H1 (cell line): Measurements from ENCODE around the gene RPS4Y2. TPM values are rescaled to one million over a fixed set of nuclear protein-coding genes. Genes with fewer than 3 reads are reported as not detected.

Experiments used
- CTCF ChIA-PET: fragments of 300-600 bp; sonication (Branson Sonifier 250); formaldehyde crosslinking; loops from one replicate; lab custom pipeline; 2021; ENCODE audit not compliant: partially characterized antibody; lab: Charles Lee
- POLR2A ChIA-PET: fragments of 300-600 bp; sonication (Branson Sonifier 250); formaldehyde crosslinking; loops from one replicate; lab custom pipeline; 2021; ENCODE audit warnings: inconsistent platforms; ENCODE audit not compliant: partially characterized antibody; lab: Charles Lee
- DNase-seq, 2 experiments: peaks; one replicate each; pipeline versions ENCODE4 v3.0.0 to v3.0.0-alpha.2; 2010 to 2022; ENCODE audit warnings: low spot score in 2 of 2, low read depth in 1 of 2, mixed read lengths in 1 of 2
- FAIRE-seq: peaks from 2 replicates; lab custom pipeline; 2011; peaks lifted over from hg19 to GRCh38; lab: Jason Lieb, UNC
- H2AFZ ChIP-seq: 2 replicates; pipeline ENCODE4 v1.8.1; 2012; ENCODE audit warnings: low read length, inconsistent platforms
- H2AK5ac ChIP-seq: 2 replicates; pipeline ENCODE4 v1.6.1; 2013; ENCODE audit warnings: low read depth, low read length
- H2BK120ac ChIP-seq: replicated peaks from 2 replicates; pipeline ENCODE3; 2013; ENCODE audit warnings: low read depth, low read length, inconsistent platforms
- H2BK12ac ChIP-seq: 2 replicates; pipeline ENCODE4 v1.6.1; 2013; ENCODE audit warnings: low read depth, low read length
- H2BK15ac ChIP-seq: 2 replicates; pipeline ENCODE4 v1.6.1; 2013; ENCODE audit warnings: low read length
- H2BK20ac ChIP-seq: 2 replicates; pipeline ENCODE4 v1.6.1; 2013; ENCODE audit warnings: low read length
- H2BK5ac ChIP-seq: 2 replicates; pipeline ENCODE4 v1.6.1; 2013; ENCODE audit warnings: low read depth, low read length
- H3K14ac ChIP-seq: 2 replicates; pipeline ENCODE4 v1.6.1; 2013; ENCODE audit warnings: inconsistent platforms; ENCODE audit not compliant: insufficient read length
- H3K18ac ChIP-seq: 2 replicates; pipeline ENCODE4 v1.6.1; 2013; ENCODE audit warnings: low read length; ENCODE audit errors: extremely low read depth
- H3K23ac ChIP-seq: 2 replicates; pipeline ENCODE4 v1.6.1; 2013; ENCODE audit warnings: inconsistent platforms; ENCODE audit not compliant: insufficient read length
- H3K23me2 ChIP-seq: 2 replicates; pipeline ENCODE4 v1.6.1; 2013; ENCODE audit warnings: low read depth, low read length
- H3K27ac ChIP-seq: 2 replicates; pipeline ENCODE4 v1.6.1; 2011; ENCODE audit warnings: low read depth, low read length, inconsistent platforms
- H3K27me3 ChIP-seq, 4 experiments: replicated peaks in 1 of 4; 1 replicate in 1 of 4; 2 replicates in 3 of 4; pipeline versions ENCODE4 v1.6.1 to v1.8.1; 2011 to 2013; ENCODE audit warnings: low read length in 3 of 4, mild to moderate bottlenecking in 3 of 4, inconsistent platforms in 2 of 4, mixed read lengths in 2 of 4, moderate library complexity in 1 of 4; ENCODE audit not compliant: control insufficient read depth in 3 of 4, insufficient read depth in 3 of 4; ENCODE audit errors: extremely low read depth in 1 of 4
- H3K36me3 ChIP-seq, 4 experiments: 2 replicates each; pipeline versions ENCODE4 v1.6.1 to v1.8.1; 2011 to 2013; ENCODE audit warnings: mild to moderate bottlenecking in 4 of 4, low read length in 3 of 4, moderate library complexity in 2 of 4, control low read depth in 1 of 4, inconsistent platforms in 1 of 4; ENCODE audit not compliant: insufficient read depth in 4 of 4, control insufficient read depth in 2 of 4
- H3K4ac ChIP-seq: replicated peaks from 2 replicates; pipeline ENCODE3; 2013; ENCODE audit warnings: low read length, low read depth, mixed read lengths, inconsistent platforms; ENCODE audit not compliant: insufficient read length
- H3K4me1 ChIP-seq, 4 experiments: replicated peaks in 1 of 4; 1 replicate in 1 of 4; 2 replicates in 3 of 4; pipeline versions ENCODE4 v1.6.1 to v1.8.1; 2011 to 2013; ENCODE audit warnings: low read length in 3 of 4, inconsistent platforms in 2 of 4, mixed read lengths in 1 of 4; ENCODE audit not compliant: insufficient read depth in 4 of 4, control insufficient read depth in 3 of 4
- H3K4me2 ChIP-seq, 2 experiments: 2 replicates each; pipeline versions ENCODE4 v1.6.1 to v1.8.1; 2011 to 2013; ENCODE audit warnings: low read depth in 2 of 2, low read length in 2 of 2, control low read depth in 1 of 2, inconsistent platforms in 1 of 2, mild to moderate bottlenecking in 1 of 2; ENCODE audit not compliant: insufficient read depth in 1 of 2
- H3K4me3 ChIP-seq, 4 experiments: fragments of 200-600, 300-600 bp in 1 of 4; sonication (generic), shearing (Covaris generic), sonication (Bioruptor Twin) in 1 of 4; 2 replicates each; pipeline versions ENCODE4 v1.5.1 to v1.8.1; 2011 to 2016; ENCODE audit warnings: low read length in 4 of 4, low read depth in 3 of 4, control low read depth in 2 of 4, inconsistent platforms in 2 of 4, mild to moderate bottlenecking in 2 of 4, mixed read lengths in 1 of 4, moderate library complexity in 1 of 4; ENCODE audit not compliant: insufficient read depth in 2 of 4; ENCODE audit errors: extremely low read depth in 1 of 4
- H3K56ac ChIP-seq: replicated peaks from 2 replicates; pipeline ENCODE3; 2013; ENCODE audit warnings: low read depth, mild to moderate bottlenecking, mixed read lengths, low read length, inconsistent platforms; ENCODE audit not compliant: insufficient read length
- H3K79me1 ChIP-seq: 2 replicates; pipeline ENCODE4 v1.6.1; 2013; ENCODE audit warnings: low read depth, low read length, control low read depth
- H3K79me2 ChIP-seq, 2 experiments: 2 replicates each; pipeline versions ENCODE4 v1.6.1 to v1.8.1; 2012 to 2013; ENCODE audit warnings: low read length in 2 of 2, mild to moderate bottlenecking in 2 of 2, inconsistent platforms in 1 of 2; ENCODE audit not compliant: insufficient read depth in 2 of 2, control insufficient read depth in 1 of 2
- H3K9ac ChIP-seq, 4 experiments: replicated peaks in 1 of 4; 1 replicate in 1 of 4; 2 replicates in 3 of 4; pipeline versions ENCODE4 v1.6.1 to v1.8.1; 2011 to 2013; ENCODE audit warnings: low read depth in 3 of 4, low read length in 3 of 4, control low read depth in 2 of 4, mild to moderate bottlenecking in 2 of 4, moderate library complexity in 2 of 4, inconsistent platforms in 1 of 4; ENCODE audit errors: extremely low read depth in 1 of 4
- H3K9me3 ChIP-seq, 2 experiments: 2 replicates each; pipeline versions ENCODE4 v1.6.1 to v1.8.1; 2012 to 2013; ENCODE audit warnings: mild to moderate bottlenecking in 2 of 2, moderate library complexity in 2 of 2, control low read depth in 1 of 2, inconsistent platforms in 1 of 2, low read depth in 1 of 2, low read length in 1 of 2, mixed read lengths in 1 of 2; ENCODE audit not compliant: insufficient read depth in 2 of 2
- H4K20me1 ChIP-seq, 2 experiments: replicated peaks in 1 of 2; 2 replicates each; pipeline versions ENCODE3 to v1.8.1; 2011 to 2013; ENCODE audit warnings: inconsistent platforms in 2 of 2, low read length in 2 of 2, mild to moderate bottlenecking in 1 of 2; ENCODE audit not compliant: insufficient read depth in 2 of 2, control insufficient read depth in 1 of 2
- H4K5ac ChIP-seq: 2 replicates; pipeline ENCODE4 v1.6.1; 2013; ENCODE audit warnings: low read length, low read depth, mixed read lengths, inconsistent platforms; ENCODE audit not compliant: insufficient read length
- H4K8ac ChIP-seq: 2 replicates; pipeline ENCODE4 v1.8.0; 2013; ENCODE audit warnings: mild to moderate bottlenecking, moderate library complexity, low read length, inconsistent platforms; ENCODE audit not compliant: insufficient read depth; ENCODE audit errors: extremely low read depth
- H4K91ac ChIP-seq: replicated peaks from 2 replicates; pipeline ENCODE3; 2013; ENCODE audit warnings: low read length, mixed read lengths, inconsistent platforms; ENCODE audit not compliant: insufficient read length
- TAF1 ChIP-seq: IDR thresholded peaks from 2 replicates; pipeline ENCODE4 v1.6.1; 2011; ENCODE audit warnings: mild to moderate bottlenecking, low read depth, low read length
- WGBS, 2 experiments: shearing (Covaris generic) in 1 of 2; methylation state at CpG; one replicate each; pipeline versions ENCODE4 v1.1.6 to v1.1.7; 2013 to 2015; ENCODE audit warnings: low lambda C conversion rate in 2 of 2, mixed read lengths in 2 of 2, inconsistent platforms in 1 of 2, low coverage in 1 of 2, missing lambda C conversion rate in 1 of 2; ENCODE audit not compliant: insufficient replicate concordance in 2 of 2, insufficient coverage in 1 of 2, insufficient read length in 1 of 2; ENCODE audit errors: extremely low coverage in 1 of 2, missing lambda C conversion rate in 1 of 2; 5-methylcytosine and 5-hydroxymethylcytosine counted together
- polyA plus RNA-seq, 7 experiments: library from polyadenylated mRNA; depleted of rRNA in 3 of 7; stranded (reverse) in 5 of 7; unstranded in 2 of 7; fragments of >200 nt in 5 of 7; fragments of 200-250 nt in 2 of 7; gene quantifications; 1 replicate in 5 of 7; 2 replicates in 1 of 7; 4 replicates in 1 of 7; pipeline versions ENCODE4 v1.2.1 to v1.2.3, GENCODE V29; 2011 to 2013; ENCODE audit warnings: missing spikeins in 2 of 7, mixed read lengths in 2 of 7
- total RNA-seq: library from RNA; stranded (reverse); fragmentation: NEBNext Ultra II Directional; extraction: Animal tissue kit (Norgen Biotek cat#: 25700); gene quantifications from 2 replicates; pipeline ENCODE4 v1.2.1, GENCODE V29; 2021

Gene RPS4Y2
- total and polyA plus RNA-seq, 2 of the 8 experiments (the other 6 are each of a cell fraction or from before 2014, with no cell fraction given) = not detected

DNA sequence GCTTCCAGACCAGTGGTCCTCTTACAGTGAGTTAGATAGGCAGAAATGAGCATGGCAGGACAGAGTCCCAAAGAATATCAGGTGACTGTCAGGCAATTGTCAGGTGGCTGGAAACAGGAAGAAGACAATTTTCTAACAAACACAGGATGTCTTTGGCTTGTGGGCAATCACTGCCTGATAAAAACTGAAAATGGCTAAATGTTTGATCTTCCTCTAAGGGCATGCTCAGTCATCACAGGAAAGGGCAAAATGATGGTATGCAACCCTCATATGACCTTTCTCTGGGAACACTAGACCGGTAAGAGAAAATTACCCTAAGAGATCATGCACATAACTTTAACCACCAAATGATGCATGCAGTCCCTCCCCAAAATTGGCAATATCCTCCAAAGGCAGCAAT is 57.6 kb downstream of the RPS4Y2 start:
- Histone ChIP-seq H2BK20ac (no peak overlapping the region), H3K23me2 (no peaks in the 10 kb centered on the region), H3K4me3 (no peak overlapping the region), H2BK12ac (no peak overlapping the region), H3K27me3 (no peaks in the 10 kb centered on the region), H2BK5ac (no peak overlapping the region), H2AFZ (no peak overlapping the region), H3K23ac (no peak overlapping the region), H3K56ac (no peak overlapping the region), H2BK15ac (no peak overlapping the region), H4K8ac (no peak overlapping the region), H3K9ac (no peak overlapping the region), H4K5ac (no peak overlapping the region), H3K18ac (no peak overlapping the region), H3K79me1 (no peaks in the 10 kb centered on the region), H3K14ac (no peak overlapping the region), H4K91ac (no peak overlapping the region), H3K4ac (no peak overlapping the region), H2AK5ac (no peak overlapping the region), H3K79me2 (no peaks in the 10 kb centered on the region), H3K4me1 (no peaks in the 10 kb centered on the region), H3K36me3 (no peaks in the 10 kb centered on the region), H2BK120ac (no peak overlapping the region), H4K20me1 (no peaks in the 10 kb centered on the region), H3K4me2 (no peak overlapping the region), H3K9me3 (peaks cover 19 to 36% of the 10 kb centered on the region in 2 experiments), H3K27ac (no peak overlapping the region)
- no peak for FAIRE-seq
- TF ChIP-seq TAF1 = no peak
- 45% methylated on average over 1 of the region's 1 CpG; no CpG with 5 or more reads in 1 of the 2 experiments for WGBS, 2 experiments
- ChIA-PET CTCF (no interaction called here), POLR2A (no interaction called here)
- DNase-seq = no peak
